K562 (cell line): ENCODE measurements around the gene EXOSC9. TPM values are rescaled to one million over a fixed set of nuclear protein-coding genes. Genes with fewer than 3 reads are reported as not detected.

Experiments
- CREB3L1 ChIP-seq: fragments of 450-650 bp; IDR thresholded peaks from 2 replicates; pipeline ENCODE4 v1.6.1; 2014; ENCODE audit warnings: low read depth, mild to moderate bottlenecking, moderate library complexity, borderline replicate concordance
- FOSL1 ChIP-seq: fragments of 200-800 bp; sonication (Bioruptor generic); conservative IDR thresholded peaks from 2 replicates; pipeline ENCODE4 v1.6.1; 2016; ENCODE audit warnings: missing genetic modification characterization, missing compliant biosample characterization
- FOXM1 ChIP-seq, 2 experiments: fragments of 450-650 bp in 1 of 2; sonication (generic) in 1 of 2; formaldehyde crosslinking in 1 of 2; IDR thresholded peaks; 2 replicates each; pipeline versions ENCODE4 v1.6.1 to v1.9.0; 2017 to 2022; ENCODE audit warnings: low read depth in 2 of 2, mild to moderate bottlenecking in 2 of 2, missing genetic modification reagents in 1 of 2, moderate library complexity in 1 of 2
- GTF2A2 ChIP-seq: IDR thresholded peaks from 2 replicates; pipeline ENCODE4 v1.6.1; 2016; ENCODE audit warnings: mild to moderate bottlenecking, missing genetic modification characterization, missing compliant biosample characterization
- IFI16 ChIP-seq: fragments of 250-450 bp; sonication (Bioruptor Pico); IDR thresholded peaks from 2 replicates; pipeline ENCODE4 v2.1.2; 2022; ENCODE audit warnings: mild to moderate bottlenecking, inconsistent platforms
- PTRF ChIP-seq: fragments of 450-650 bp; IDR thresholded peaks from 2 replicates; pipeline ENCODE4 v1.6.1; 2016; ENCODE audit warnings: mild to moderate bottlenecking, missing genetic modification characterization, missing compliant biosample characterization
- SIN3A ChIP-seq, 2 experiments: fragments of 150-350 bp in 1 of 2; IDR thresholded peaks; 2 replicates each; pipeline ENCODE4 v1.6.1; 2011 to 2016; ENCODE audit warnings: borderline replicate concordance in 2 of 2, low read depth in 2 of 2, low read length in 2 of 2, mild to moderate bottlenecking in 2 of 2, moderate library complexity in 2 of 2; ENCODE audit not compliant: control insufficient read depth in 1 of 2
- SMARCA4 ChIP-seq: fragments of 450-650 bp; IDR thresholded peaks from 2 replicates; pipeline ENCODE4 v1.6.1; 2016
- SMARCC2 ChIP-seq: fragments of 450-650 bp; IDR thresholded peaks from 2 replicates; pipeline ENCODE4 v1.6.1; 2017; ENCODE audit warnings: antibody characterized with exemption, moderate library complexity, mild to moderate bottlenecking, low read depth
- TAL1 ChIP-seq: fragments of 450-650 bp; IDR thresholded peaks from 2 replicates; pipeline ENCODE4 v1.6.1; 2016; ENCODE audit warnings: mild to moderate bottlenecking
- TRIM28 ChIP-seq: fragments of 450-650 bp; IDR thresholded peaks from 2 replicates; pipeline ENCODE4 v1.6.1; 2017
- YY1 ChIP-seq, 3 experiments: IDR thresholded peaks; 2 replicates each; pipeline ENCODE4 v1.6.1; 2011; ENCODE audit warnings: low read length in 2 of 3, mild to moderate bottlenecking in 2 of 3, moderate library complexity in 2 of 3, borderline replicate concordance in 1 of 3, control low read depth in 1 of 3, low read depth in 1 of 3; ENCODE audit not compliant: insufficient read depth in 3 of 3, insufficient replicate concordance in 2 of 3, control insufficient read depth in 1 of 3, insufficient read length in 1 of 3; ENCODE audit errors: extremely low read depth in 1 of 3
- ZC3H11A ChIP-seq: IDR thresholded peaks from 2 replicates; pipeline ENCODE4 v1.6.1; 2012; ENCODE audit warnings: low read depth, low read length, improper control_type of control experiment
- ZEB2 ChIP-seq: fragments of 450-650 bp; IDR thresholded peaks from 2 replicates; pipeline ENCODE4 v1.6.1; 2016
- ZFP36 ChIP-seq: fragments of 150-350 bp; IDR thresholded peaks from 2 replicates; pipeline ENCODE4 v1.6.1; 2018; ENCODE audit warnings: low read length, low read depth; ENCODE audit not compliant: partially characterized antibody
- ZNF184 ChIP-seq: sonication (generic); formaldehyde crosslinking; IDR thresholded peaks from 2 replicates; pipeline ENCODE4 v1.5.0; 2020; ENCODE audit warnings: missing genetic modification reagents
- ZZZ3 ChIP-seq: fragments of 450-650 bp; IDR thresholded peaks from 2 replicates; pipeline ENCODE4 v1.6.1; 2016; ENCODE audit warnings: antibody characterized with exemption, mild to moderate bottlenecking, moderate library complexity
- polyA plus RNA-seq, 8 experiments: library from polyadenylated mRNA; depleted of rRNA in 4 of 8; stranded (reverse) in 5 of 8; unstranded in 3 of 8; fragments of >200 nt; fragmentation: Nextera tagmentation in 2 of 8; fragmentation: Illumina TruSeq in 1 of 8; extraction: Ambion mirVana in 2 of 8; extraction: Trizol in 1 of 8; gene quantifications; 2 replicates each; pipeline versions ENCODE4 v1.2.1 to v1.2.3, GENCODE V29; 2011 to 2014; ENCODE audit warnings: inconsistent platforms in 1 of 8, missing spikeins in 1 of 8
- total RNA-seq, 7 experiments: library from RNA; depleted of rRNA in 6 of 7; stranded (reverse); fragments of >200 nt in 6 of 7; fragmentation: Illumina TruSeq in 2 of 7; extraction: Trizol in 2 of 7; gene quantifications; 2 replicates each; pipeline versions ENCODE4 v1.2.1 to v1.2.3, GENCODE V29; 2011 to 2021; ENCODE audit warnings: low replicate concordance in 1 of 7
- TF ChIP-seq, protein P1 (sequence below): IDR thresholded peaks from 3 replicates; pipeline ENCODE4 v1.6.1; 2011; ENCODE audit warnings: borderline replicate concordance, mild to moderate bottlenecking; ENCODE audit not compliant: insufficient read length, insufficient read depth
- TF ChIP-seq, protein P2 (sequence below): fragments of 450-650 bp; IDR thresholded peaks from 2 replicates; pipeline ENCODE4 v1.7.1; 2018; ENCODE audit warnings: mild to moderate bottlenecking, low read depth; ENCODE audit not compliant: partially characterized antibody

Gene EXOSC9
- total and polyA plus RNA-seq, 9 of the 15 experiments (the other 6 are each of a cell fraction or from before 2014, with no cell fraction given), result 64.7 to 166 (median 115) TPM

DNA sequence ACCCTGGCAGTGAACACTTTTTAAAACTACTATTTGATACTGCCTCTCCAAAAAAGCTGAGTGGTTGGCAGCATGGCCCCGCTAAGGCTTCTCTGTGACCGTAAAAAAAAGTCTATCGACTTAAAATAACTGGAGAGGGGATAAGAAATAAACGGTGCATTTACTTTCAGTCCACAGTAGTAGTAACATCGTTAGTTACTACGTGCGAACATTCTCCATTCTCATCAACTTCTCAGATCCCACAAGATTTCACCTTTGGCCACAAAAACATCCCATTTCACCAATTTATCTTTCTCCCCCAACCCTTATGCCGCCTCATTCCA lies 524 bp upstream of the EXOSC9 start (continued):
- TF ChIP-seq FOSL1 (tag), result 0 out of 2 replicates have a peak, but pooled peaks have one; percentile 1
- TF ChIP-seq IFI16 (CRISPR knock-in tag), result no peak
- no peak for TF ChIP-seq ZFP36
- TF ChIP-seq ZC3H11A, result no peak
- TF ChIP-seq ZZZ3, result no peak
- TF ChIP-seq SMARCC2, result 0 out of 2 replicates have a peak, but pooled peaks have one; percentile 18
- no peak for TF ChIP-seq ZNF184 (CRISPR knock-in tag)
- TF ChIP-seq SMARCA4, result no peak
- TF ChIP-seq ZEB2, result 0 out of 2 replicates have a peak, but pooled peaks have one; percentile 20
- TF ChIP-seq CREB3L1, result no peak
- TF ChIP-seq, protein P1, sequence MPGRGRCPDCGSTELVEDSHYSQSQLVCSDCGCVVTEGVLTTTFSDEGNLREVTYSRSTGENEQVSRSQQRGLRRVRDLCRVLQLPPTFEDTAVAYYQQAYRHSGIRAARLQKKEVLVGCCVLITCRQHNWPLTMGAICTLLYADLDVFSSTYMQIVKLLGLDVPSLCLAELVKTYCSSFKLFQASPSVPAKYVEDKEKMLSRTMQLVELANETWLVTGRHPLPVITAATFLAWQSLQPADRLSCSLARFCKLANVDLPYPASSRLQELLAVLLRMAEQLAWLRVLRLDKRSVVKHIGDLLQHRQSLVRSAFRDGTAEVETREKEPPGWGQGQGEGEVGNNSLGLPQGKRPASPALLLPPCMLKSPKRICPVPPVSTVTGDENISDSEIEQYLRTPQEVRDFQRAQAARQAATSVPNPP, result no peak
- TF ChIP-seq, protein P2, sequence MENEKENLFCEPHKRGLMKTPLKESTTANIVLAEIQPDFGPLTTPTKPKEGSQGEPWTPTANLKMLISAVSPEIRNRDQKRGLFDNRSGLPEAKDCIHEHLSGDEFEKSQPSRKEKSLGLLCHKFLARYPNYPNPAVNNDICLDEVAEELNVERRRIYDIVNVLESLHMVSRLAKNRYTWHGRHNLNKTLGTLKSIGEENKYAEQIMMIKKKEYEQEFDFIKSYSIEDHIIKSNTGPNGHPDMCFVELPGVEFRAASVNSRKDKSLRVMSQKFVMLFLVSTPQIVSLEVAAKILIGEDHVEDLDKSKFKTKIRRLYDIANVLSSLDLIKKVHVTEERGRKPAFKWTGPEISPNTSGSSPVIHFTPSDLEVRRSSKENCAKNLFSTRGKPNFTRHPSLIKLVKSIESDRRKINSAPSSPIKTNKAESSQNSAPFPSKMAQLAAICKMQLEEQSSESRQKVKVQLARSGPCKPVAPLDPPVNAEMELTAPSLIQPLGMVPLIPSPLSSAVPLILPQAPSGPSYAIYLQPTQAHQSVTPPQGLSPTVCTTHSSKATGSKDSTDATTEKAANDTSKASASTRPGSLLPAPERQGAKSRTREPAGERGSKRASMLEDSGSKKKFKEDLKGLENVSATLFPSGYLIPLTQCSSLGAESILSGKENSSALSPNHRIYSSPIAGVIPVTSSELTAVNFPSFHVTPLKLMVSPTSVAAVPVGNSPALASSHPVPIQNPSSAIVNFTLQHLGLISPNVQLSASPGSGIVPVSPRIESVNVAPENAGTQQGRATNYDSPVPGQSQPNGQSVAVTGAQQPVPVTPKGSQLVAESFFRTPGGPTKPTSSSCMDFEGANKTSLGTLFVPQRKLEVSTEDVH, result no peak
- TF ChIP-seq FOXM1 (IDR thresholded peaks at IDR 0.05; ENCODE audit: low read depth), result no peak
- TF ChIP-seq FOXM1 (CRISPR knock-in tag; IDR thresholded peaks at IDR 0.05; ENCODE audit: low read depth), result no peak
- TF ChIP-seq TAL1, result no peak
- TF ChIP-seq SIN3A (IDR thresholded peaks at IDR 0.05; ENCODE audit: borderline replicate concordance in 2 of 2, control insufficient read depth in 1 of 2, low read depth in 2 of 2, low read length in 2 of 2), result no peak
- no peak for TF ChIP-seq YY1 (IDR thresholded peaks at IDR 0.05; ENCODE audit: borderline replicate concordance in 1 of 3, control insufficient read depth in 1 of 3, extremely low read depth in 1 of 3, insufficient read depth in 3 of 3, insufficient read length in 1 of 3, insufficient replicate concordance in 2 of 3, low read depth in 1 of 3, low read length in 2 of 3)
- no peak for TF ChIP-seq PTRF (tag)
- no peak for TF ChIP-seq TRIM28
- TF ChIP-seq GTF2A2 (tag), result no peak
